GM18868 (cell line): ENCODE measurements around the gene AP1S3.

Experiments
- ATAC-seq: cut with Tn5 transposase; IDR thresholded peaks from one replicate; pipeline ENCODE4 v1.9.1; 2021; ENCODE audit warnings: mild to moderate bottlenecking, moderate library complexity; ENCODE audit not compliant: unreplicated experiment

The AP1S3 gene

GRCh38 chr2:223764796-223765195 lies 72.6 kb downstream of the AP1S3 start:
- ATAC-seq: no peak

DNA sequence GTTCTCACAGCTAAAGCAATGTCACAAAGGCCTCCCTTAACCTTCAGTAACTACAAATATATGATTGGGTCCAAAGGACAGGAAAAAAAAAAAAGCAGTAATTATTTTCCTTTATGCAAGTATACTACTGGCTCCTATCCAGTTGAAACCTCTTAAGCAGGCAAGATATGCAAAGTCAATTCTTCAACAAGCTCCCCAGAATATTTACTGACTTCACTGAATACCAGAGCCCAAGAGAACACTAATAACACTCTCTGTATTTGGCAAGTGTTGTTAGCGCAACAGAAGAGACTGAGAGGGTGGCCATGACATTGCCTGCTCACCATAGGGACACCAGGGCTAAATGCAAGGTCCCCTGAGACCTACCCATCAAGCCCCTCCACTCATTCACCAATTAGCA lies 74.5 kb downstream of the AP1S3 start:
- no peak for ATAC-seq

DNA sequence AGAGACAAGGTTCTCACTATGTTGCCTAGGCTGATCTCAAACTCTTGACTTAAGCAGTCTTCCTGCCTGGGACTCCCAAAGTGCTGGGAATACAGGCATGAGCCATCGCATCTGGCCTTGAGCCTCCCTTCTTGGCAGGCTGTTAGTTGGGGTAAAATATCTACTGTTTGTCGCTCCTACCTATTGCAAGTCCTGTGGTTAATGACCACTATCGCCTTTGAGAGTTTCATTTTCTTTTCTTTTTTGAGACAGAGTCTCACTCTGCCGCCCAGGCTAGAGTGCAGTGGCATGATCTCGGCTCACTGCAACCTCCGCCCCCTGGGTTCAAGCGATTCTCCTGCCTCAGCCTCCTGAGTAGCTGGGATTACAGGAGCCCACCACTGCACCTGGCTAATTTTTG lies 75.6 kb downstream of the AP1S3 start:
- peak; percentile 34 for ATAC-seq

DNA sequence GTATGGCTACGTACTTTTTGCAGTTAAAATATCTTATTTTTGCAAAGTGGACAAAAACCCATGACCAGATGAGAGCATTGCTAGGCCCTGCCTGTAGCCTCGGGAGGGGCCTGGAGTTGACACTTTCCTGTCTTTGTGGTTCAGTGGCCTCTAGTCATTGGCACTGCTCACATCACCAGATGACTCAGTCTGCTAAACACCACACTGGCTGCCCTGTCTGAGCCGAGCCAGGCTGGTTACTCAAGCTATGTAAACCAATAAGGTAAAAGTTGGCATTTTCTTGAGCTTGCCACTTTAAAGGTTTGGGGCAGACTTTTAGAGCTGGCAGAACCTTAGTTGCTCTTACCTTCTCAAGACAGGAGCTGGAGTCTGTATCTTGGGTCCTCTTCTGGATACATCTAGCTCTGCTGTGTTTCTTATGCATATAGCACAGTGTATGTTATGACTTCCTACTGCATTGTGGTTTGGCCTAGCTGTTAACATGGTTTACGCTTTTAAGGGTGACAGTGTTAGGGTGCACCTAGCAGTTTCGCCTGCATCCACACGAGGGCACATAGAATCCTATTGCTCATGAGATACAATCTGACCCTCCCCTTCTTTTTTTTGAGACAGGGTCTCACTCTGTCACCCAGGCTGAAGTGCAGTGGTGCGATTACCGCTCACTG lies 76.4 kb downstream of the AP1S3 start:
- peak; percentile 76 for ATAC-seq

GRCh38 chr2:223759569-223760430 lies 77.6 kb downstream of the AP1S3 start:
- no peak for ATAC-seq

DNA sequence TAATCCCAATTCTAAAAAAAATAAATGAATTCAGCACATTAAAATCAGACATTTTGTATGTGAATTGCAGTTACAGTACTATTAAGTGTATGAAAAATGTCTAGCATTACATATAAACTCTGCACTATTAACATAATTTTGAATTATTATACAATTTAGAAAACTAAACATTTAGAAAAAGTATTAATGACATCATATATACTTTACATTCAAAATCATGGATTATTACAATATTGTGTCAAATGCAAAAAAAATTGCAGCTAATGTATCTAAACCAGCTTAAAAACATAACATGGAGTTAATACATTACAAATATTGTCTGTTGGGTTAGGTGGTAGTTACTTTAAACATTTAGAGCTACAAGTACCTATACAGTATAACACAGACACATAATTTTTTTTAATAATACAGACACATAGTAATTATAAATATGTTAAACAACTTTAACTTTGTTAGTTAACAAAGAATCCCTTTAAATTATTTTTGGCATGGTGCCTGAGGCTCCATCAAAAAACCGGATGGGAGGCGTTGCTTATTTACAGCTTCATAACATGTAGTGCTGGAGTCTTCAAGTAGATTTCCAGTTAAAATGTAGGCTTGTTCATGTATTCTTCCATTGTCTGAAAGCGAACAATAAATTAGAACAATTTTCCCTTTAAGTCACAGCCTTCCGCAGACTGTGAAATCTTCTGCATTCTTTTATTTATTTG lies 79.1 kb downstream of the AP1S3 start:
- ATAC-seq: no peak

- ATAC-seq: no peak
These were observed 83.4 kb downstream of the AP1S3 start for GRCh38 chr2:223753940-223754339.

- ATAC-seq: no peak
These were observed 86.4 kb downstream of the AP1S3 start for GRCh38 chr2:223751012-223751411.

DNA sequence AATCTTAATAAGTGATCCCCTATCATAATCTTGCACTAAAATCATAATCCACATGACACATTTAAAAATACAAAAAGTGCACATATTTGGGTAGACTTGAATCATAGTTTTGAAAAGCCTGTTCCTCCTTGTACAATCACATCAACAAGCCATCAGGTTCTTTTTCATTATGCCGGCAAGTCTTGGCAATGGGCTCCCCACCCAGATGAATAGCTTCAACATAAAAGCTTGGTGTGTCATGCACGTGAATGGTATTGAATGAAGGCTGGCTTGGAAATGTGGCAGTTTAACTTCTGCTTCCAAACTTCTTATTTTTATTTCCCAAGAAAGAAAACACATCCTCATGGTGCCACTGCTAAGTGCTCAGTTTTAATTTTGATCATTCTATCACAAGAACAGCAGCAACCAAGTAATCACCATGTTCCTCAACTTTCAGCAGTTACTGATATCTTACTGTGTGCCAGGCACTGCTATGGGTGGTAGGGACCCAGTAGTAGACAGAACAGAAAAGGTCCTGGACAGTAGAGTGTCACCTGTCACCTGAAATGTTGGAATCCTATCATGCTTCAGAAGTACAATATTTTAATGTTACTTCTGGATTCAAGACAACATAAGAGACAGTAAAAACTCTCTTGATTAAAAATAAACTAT lies 89.9 kb downstream of the AP1S3 start:
- ATAC-seq: no peak

DNA sequence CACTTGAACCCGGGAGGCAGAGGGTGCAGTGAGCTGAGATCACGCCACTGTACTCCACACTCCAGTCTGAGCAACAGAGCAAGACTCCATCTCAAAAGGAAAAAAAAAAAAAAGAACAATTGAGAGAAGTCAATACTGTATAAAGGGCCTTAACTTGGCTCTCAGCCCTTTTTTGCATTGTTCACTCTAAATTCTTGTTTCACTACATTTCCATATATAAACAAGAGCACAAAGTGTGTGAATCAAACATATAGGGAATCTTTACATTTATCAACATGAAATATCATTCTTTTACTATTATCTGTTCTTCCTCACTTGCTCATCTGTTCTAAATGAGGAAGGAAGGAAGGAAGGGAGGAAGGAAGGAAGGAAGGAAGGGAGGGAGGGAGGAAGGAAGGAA lies 90.8 kb downstream of the AP1S3 start:
- ATAC-seq: no peak

GRCh38 chr2:223744580-223744979 lies 92.8 kb downstream of the AP1S3 start:
- ATAC-seq: no peak

DNA sequence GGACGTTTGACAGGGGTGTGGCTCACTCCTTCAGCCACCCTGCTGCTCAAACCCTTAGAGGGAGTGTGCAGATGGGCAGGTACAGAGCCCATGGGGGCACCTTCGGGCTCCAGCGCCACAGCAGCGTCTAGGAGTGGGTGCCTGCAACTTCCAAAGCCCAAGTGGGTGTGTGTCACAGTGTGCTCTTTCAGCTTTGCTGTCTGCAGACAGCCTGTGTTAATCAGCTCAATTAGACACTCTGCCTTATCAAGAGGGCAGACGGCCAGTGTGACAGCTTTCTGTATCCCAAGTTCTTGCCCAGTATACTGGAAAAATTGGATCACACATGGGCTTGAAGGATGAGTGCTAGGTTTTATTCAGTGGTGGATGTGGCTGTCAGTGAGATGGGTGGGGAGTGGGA lies 96.7 kb downstream of the AP1S3 start:
- no peak for ATAC-seq

- ATAC-seq: no peak
These were observed 100.2 kb downstream of the AP1S3 start for GRCh38 chr2:223737207-223737606.

DNA sequence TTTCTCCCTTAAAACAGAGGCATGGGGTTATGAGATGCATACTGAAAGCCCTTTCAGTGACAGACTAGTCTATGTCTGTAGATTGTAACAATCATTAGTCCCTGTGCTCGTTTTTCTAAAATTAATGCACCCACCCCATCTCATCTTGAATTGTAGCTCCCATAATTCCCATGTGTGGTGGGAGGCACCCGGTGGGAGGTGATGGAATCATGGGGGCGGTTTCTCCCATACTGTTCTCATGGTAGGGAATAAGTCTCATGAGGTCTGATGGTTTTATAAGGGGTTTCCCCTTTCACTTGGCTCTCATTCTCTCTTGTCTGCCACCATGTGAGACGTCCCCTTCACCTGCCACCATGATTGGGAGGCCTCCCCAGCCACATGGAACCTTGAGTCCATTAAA lies 100.9 kb downstream of the AP1S3 start:
- ATAC-seq: no peak

GRCh38 chr2:223735659-223736244 lies 101.6 kb downstream of the AP1S3 start:
- ATAC-seq: no peak

DNA sequence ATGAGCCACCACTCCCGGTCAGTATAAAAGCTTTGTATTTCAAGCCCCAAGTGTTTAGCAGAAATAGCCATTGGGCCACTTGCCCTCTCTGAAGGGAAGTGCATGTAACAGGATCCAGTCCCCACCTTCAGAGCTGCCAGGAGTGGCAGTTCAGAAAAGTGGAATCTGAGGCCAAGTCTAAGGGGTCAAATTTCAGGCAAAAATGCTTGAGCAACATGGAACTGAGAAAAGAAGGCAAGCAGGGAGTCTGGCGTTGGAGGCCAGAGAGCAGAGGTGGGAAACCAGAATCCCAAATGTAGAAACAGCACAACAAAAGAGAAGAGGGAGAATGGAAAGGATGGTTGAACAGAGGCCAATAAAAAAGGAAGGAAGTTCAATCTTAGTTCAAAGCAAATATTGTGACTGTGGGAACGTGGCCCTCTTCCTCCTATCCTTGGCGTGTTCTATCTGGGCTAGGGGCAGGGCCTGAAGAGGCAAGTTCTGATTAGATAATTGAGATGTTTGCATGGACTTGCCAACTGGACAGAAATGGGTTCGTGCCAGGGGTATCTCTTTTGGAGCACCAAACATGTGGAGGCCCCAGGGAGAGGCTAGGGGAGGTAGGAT lies 102.2 kb downstream of the AP1S3 start:
- ATAC-seq: no peak

GRCh38 chr2:223734346-223734745 lies 103.0 kb downstream of the AP1S3 start:
- no peak for ATAC-seq

DNA sequence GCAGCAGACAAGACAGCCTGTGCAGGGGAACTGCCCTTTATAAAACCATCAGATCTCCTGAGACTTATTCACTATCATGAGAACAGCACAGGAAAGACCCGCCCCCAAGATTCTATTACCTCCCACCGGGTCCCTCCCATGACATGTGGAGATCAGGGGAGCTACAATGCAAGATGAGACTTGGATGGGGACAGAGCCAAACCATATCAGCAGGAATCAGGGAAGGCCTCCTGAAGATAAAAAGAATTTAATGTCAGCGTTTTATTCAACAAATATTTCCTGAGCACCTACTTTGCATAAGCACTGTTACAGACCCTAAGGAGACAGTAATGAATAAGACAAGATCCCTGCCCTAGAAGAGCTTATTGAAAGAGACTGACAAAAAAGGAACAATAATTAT lies 105.0 kb downstream of the AP1S3 start:
- ATAC-seq: no peak

DNA sequence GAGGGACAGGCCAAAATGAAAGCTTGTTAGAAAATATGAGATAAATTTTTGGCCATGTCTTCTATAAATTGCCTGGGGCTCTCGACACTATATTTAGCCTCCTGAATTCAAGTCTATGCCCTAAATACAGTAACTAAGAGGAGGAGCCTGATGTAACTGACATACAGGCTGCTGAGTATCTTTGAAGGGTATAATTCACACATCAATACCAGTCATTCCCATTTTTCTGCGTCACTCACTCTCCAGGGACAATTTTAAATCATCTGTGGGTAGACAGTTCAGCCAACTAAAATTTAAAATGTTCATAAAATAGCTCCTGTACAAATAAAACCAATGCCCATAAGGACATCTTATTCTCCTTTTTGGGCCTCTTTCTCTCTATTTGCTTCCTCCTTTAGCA lies 105.9 kb downstream of the AP1S3 start:
- ATAC-seq: no peak

DNA sequence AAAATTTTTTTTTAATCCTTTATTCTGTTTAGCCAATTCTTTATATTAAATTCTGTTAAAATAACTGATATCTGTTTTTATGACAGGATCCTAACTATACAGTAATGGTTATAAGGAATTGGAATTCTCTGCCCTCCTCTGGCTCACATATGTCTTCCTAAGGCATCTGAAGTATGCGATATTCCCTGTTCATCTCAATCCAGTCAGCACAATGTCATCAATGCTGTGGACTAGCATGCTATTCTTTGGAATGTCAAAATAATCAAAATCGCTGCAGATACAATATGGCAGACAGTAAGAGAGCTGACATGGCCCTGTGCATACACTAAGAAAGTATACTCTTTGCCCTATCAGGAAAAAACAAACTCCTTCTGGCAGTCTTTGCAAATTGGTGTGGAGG lies 107.6 kb downstream of the AP1S3 start:
- ATAC-seq: no peak

- ATAC-seq: peak; percentile 89
These were observed 109.8 kb downstream of the AP1S3 start for GRCh38 chr2:223727562-223727961.
